Stimulated activated CD8-positive, alpha-beta memory T cell treated with anti-CD3 and anti-CD28 coated beads, Interleukin-12 subunit alpha, Interleukin-12 subunit beta, amount 100 ng/mL, for 24 hours (primary cell): ENCODE measurements around the gene TBC1D1.

Experiments
- DNase-seq: peaks from one replicate; pipeline ENCODE4 v3.0.0-alpha.2; 2020; ENCODE audit errors: extremely low read depth

Gene TBC1D1

DNA sequence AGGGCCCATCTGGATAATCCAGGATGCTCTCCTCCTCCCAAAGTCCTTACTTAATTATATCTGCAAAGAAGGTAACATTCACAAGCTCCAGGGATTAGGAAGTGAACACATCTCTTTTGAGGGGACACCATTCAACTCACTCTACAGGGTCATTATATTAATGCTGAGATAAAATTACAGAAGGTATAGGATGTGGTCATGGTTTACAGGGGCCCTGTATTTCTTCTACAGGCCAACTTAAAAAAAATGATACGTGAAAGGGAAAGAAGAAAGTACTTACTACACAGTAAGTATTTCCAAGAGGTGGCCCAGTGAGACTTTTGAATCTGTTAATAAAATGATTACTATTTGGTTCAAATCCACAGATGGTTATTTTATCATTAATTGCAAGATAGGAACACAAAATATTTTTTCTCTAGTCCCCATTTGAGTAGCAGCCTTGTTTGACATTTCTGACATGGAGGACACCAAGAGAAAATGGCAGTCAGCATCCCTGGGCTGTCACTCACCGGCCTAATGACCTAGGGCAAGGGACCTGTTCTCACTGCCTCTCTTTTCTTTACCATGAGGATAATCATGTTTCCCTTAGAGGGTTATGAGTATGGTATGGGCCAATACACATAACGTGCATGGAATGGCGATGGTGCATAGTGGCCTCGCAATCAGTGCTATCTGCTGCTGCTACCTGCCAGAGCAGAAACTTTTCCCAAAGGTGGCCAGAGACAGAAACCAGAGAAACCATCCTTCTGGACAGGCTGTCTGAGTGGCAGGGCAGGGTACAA is 209.8 kb downstream of the TBC1D1 start:
- no peak for DNase-seq

DNA sequence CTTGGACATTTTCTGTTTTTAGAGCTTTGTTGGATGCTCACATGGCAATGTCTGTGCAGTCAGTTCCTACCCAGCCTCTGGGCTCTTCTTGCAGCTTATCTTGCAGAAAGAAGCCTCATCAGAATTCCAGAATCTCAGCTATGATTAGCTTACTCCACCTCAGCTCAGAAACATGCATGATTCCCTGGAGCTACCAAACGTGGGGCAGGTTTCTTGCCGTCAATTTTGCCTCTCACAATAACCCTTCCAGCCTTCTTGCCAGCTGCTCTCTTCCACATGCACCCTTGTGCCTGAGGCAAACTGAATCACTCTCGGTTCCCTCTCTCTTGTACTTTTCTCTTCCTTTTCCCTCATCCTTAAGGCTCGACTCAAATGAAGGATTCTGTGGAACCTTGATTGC is 210.7 kb downstream of the TBC1D1 start:
- DNase-seq = no peak

DNA sequence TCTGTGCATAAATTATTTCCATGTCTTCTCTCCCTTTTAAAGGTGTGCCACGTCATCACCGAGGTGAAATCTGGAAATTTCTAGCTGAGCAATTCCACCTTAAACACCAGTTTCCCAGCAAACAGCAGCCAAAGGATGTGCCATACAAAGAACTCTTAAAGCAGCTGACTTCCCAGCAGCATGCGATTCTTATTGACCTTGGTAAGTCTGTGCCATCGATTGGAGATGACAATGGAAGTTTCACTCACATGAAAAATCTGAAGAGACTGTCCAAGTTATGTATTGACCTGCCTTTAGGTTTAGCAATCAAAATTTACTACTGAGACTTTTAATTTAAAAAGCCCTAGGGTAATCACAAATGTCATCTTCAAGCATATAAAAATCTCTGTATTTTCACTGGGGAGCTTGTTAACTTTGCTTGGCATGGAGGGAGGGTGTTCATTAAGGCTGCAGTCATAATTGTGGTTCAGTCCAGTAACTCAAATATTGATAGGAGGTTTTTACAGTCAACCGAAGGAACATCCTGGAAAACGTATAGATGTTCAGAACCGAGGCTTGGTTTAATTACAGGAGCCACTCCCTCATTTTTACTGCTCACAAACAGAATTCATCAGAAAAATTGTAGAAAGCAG is 212.2 kb downstream of the TBC1D1 start:
- DNase-seq = no peak

DNA sequence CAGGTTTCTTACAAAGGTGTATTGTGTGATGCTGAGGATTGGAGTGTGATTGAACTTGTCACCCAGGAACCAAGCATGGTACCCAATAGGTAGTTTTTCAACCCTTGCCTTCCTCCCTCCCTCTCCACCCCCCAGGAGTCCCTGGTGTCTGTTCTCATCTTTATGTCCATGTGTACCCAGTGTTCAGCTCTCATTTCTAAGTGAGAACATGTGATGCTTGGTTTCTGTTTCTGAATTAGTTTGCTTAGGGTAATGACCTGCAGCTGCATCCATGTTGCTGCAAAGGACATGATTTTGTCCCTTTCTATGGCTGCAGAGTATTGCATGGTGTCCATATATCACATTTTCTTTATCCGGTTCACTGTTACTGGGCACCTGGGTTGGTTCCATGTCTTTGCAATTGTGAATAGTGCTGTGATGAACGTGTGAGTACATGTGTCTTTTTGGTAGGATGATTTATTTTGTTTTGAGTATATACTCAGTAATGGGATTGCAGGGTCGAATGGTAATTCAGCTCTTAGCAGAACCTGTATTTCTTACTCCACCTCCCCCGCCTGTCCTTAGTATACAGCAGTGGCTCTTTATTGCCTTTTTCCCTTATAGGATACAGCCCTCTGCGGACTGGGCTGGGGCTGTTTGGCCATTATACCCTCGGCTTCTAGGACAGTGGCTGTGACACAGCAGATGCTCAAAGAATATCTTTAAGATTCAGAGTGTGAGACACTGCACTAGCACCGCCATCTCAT is 214.8 kb downstream of the TBC1D1 start:
- no peak for DNase-seq

DNA sequence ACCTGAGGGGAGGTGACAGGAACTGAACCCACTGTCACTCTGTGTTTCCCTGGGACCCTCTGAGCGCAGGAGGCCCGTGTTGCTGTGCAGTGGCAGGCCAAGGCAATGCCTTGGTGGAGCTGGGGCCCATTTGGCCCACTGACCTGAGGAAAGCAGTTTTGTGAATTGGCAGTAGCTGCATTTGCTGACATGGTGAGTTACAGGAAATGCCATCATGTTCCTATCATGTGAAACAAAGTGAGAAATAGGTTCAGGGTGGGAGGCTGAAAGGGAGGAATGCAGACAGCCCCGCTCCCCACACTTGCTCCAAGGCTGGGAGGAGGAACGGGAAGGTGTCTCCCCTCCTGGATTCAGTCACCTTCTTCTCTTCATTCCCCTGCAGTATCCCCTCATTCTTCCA is 215.4 kb downstream of the TBC1D1 start:
- no peak for DNase-seq

DNA sequence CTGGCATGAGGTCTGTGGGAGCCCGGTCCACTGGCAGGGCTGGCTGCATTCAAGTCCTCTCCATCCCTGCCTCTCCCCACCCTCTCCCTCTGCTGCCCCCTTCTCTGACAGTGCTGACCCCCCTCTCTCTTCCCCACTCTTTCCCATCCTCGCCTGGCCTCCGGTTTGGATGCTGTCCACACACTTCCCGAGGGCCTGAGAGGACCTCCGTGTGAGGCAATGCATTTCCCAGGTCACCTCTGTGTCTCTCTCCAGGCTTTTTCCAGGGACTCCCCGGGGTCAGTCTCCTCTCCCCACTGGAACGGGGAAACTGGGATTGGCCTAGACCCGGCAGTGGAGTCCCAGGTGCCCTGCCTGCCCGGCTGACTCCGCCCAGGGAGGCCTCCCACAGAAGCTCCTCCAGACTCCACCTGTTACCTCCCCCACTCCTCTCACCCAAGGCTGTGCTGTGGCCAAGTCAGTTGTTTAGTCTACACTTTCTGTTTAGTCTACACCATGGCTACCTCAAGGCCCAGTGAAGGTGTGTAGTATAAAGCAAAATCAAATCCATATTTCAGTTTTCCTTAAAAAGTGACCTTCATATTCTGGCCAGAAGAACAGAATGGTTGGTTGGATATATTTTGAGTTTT is 216.1 kb downstream of the TBC1D1 start:
- DNase-seq = no peak

DNA sequence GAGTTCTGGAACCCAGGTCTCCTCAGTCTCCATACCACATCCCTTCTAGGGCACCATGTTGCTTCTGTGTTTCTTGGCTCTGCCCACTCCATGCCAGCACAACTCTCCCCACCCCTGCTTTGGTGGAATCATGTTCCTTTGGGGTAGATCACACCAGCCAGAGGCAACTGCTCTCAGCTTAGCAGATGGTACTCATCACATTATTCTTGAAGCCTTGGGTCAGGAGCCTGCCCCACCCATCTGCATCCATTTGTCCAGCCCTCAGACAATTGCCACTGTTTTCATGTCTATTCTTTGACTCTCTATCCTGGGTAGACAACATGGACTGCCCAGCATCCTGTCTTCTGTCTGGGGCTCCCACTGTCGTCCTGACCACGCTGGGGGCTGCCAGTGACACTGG is 216.9 kb downstream of the TBC1D1 start:
- DNase-seq = no peak

DNA sequence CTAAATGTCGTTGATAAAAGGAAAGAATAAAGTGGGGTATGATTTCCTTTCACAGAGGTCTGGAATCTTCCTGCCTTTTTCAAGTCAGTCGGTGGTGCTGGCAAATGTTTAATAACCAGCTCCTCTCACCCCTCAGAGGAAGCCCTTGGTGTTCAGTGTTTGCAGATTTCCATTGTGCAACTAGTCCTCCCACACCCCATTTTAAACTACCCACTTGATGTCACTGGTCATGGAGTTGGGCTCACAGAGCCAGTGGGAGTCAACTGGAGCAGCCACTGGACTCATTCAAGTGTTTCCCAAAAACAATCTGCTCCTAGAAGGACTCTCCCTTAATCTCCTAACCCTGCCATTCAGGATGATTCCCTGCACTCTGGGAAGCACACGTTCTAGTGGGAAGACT is 218.5 kb downstream of the TBC1D1 start:
- no peak for DNase-seq

DNA sequence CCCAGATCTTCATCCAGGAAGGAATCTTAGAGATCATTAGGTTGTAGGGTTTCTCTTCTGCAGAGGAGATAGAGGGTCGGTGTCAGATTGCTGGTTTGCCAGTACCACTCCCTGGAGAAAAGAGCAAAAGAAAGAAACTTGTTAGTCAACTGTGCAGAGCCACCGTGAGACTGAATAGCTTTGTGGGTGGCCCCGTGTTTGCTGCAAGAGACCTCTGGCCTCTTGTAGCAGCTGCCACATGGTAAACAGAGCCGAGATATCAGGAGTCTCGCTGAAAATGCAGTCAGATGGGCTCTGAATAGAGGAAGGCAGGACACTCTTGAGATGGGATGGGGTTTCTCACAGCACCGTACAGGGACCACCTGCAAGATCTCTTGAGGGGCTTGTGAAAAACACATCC is 219.0 kb downstream of the TBC1D1 start:
- no peak for DNase-seq

DNA sequence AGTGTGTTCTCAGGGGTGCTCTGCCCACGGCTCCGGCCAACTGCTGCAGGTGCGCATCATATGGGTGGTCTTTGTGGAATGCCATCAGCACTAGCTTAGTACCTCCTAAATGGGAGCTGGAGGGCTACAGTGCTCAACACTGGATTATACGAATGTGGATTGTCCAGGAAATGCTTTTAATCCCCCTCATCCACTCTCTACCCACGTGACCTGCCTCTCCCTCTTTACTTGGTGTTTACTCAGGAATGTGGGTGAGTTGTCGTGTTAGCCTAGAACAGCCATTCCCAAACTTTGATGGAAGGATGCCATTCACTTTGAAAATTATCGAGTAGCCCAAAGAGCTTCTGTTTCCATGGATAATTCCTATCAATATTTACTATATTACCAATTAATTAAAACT is 220.1 kb downstream of the TBC1D1 start:
- DNase-seq = no peak

DNA sequence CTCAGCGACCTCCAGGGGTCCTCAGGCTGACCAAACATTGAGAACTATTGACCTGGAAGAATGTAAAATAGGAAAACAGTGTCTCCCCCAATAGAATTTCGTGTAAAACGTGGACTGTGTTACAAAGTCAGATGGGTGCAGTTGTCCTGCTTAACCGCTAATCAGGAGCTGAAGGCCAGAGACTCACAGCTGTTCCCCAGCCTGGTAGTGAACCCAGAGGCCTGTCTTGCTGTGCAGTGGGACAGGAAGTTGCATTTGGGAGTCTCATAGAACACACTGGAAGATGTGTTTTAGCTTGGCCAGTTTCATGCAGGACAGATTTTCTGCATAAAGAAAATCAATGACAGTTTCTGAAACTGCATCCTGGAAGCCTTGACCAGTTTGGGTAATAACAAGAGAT is 220.8 kb downstream of the TBC1D1 start:
- no peak for DNase-seq

DNA sequence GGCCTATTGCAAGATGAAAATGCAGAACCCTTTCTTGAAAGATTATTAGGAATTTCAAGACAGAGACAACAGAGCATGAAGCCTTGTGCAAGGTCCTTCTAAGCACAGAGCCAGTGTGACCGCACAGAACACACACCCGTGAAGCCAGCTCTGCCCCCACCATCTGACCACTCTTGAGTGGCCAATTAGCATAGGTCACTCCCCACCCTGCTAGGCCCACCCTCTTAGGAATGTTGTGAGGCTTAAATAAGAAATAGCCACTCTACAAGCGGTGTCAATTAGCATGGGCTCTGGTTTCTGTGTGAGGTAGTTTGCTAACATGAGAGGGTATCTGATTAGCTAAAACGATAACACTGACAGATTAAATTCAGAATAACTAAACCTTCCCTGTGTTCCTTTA is 222.2 kb downstream of the TBC1D1 start:
- no peak for DNase-seq

DNA sequence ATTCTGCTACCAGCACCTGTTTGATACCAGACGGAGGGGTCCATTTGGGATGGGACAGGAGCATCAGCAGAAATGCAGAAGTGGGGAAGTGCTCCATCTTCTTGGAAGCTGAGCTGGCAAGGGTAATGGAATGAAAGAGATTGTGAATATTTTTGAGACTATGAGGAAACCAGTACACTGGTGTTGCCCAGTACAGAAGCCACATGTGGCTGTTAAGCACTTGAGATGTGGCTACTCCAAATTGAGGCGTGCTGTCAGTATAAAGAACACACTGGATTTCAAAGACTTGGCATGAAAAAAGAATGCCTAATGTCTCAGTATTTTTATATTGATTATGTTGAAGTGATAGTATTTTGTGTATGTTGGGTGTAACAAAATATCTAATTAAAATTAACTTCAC is 222.7 kb downstream of the TBC1D1 start:
- DNase-seq = no peak

DNA sequence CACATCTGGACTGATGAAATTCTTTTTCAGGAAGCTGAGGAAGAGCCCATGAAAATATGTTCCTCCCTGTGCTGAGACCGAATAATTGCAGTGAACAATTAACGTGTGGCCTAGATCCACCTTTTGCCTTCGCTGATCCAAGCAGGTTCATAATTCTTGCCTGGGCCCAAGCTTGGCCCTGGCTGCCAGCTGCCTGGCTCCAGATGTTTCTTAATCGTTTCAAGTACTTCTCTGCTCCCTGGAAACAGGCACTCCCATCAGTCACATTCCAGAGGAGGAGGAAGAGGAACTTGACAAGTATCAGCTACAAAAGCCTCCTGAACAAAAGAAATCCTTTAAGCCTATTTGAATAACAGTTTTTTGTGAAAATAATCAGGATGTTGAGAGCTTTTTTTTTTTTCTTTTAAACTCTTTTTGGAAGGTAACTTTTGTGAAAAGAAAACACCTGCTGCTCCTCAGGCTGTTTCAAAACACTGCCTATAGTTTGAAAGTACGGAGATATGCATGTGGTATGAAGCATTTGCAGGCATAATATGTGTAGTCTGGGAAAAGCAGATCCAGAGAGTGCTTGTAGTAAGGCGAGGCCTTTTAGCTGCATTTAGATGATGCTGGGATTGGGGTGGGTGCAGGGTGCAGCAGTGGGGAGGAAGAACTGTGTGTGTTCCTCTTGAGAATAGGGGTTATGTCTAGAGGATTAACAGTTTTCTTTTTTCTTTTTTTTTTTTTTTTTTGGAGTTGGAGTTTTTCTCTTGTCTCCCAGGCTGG is 223.7 kb downstream of the TBC1D1 start:
- DNase-seq = no peak

DNA sequence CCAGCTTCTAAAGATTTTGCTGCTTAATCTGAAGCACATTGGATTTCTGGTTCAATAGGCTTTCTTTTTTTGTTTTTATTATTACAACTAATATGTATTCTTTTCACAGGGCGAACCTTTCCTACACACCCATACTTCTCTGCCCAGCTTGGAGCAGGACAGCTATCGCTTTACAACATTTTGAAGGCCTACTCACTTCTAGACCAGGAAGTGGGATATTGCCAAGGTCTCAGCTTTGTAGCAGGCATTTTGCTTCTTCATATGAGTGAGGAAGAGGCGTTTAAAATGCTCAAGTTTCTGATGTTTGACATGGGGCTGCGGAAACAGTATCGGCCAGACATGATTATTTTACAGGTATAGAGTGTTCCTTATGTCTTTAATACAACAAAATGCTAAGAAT is 224.7 kb downstream of the TBC1D1 start:
- DNase-seq = no peak

DNA sequence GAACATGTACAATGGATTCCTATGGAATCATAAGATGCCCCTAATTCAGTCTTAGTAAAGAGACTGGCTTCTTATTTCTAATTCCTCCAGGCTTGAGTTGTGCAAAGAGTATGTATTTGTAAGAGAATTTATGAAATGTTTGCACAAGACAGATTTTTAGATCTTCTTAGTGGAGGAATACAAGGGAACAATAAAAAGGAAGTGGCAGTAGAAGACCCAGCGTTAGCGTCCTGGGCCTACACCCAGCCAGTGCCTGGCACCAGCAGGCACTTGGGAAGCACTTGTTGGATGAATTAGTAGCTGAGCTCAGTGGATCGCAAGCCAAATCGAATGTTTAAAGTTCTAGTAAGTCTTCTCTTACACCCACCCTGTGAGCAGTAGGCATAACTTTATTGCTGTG is 226.7 kb downstream of the TBC1D1 start:
- DNase-seq = no peak

DNA sequence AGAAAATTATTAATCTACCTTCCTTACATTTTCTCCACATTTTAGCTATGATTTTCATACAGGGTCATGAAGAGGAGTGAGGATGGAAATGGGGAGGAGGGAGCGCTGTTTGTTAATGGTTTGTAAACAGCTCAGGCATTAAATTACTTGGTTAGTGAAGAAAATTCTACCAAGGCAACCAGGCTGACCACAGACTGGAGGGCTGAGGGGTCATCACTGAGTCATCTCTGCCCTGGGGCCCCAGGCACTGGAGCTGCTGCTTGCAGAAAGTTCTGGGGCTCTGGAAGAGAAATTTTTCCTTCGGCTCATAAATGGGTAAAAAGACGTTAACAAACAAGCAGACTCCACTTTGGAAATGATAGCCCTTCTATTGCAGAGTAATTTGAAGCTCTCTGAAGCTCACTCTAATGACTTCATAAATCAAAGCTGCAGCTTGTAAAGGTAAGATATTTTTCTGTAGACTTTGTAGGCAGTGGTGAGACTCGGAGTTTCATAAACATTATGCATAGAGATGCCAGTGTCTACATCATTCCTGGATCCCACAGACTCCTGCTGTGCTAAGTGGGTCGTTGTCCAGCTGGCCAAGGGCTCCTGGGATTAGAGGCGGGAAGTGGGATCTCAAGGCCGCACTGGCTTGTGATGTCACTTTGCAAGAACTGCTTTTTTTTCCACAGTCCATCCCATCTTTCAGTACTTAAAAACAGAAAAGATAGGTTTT is 228.9 kb downstream of the TBC1D1 start:
- no peak for DNase-seq

DNA sequence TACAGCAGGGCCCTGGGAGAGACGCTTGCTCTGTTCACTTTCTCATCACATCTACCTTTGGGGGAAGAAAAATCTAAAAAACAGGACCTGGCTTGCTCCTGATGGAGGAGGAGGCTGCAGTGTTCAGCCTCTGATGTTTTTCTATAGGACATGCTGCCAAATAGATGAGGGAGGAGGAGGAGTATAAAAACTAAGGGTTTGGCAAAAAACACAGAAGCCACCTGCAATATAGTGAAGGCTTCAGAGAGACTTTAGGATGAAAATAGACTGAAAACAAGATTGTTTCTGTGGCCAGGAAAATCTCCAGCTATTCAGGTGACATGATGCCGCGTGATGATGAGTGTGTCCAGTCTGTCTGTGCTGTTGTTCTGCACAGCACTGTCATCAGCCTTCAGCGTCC is 229.9 kb downstream of the TBC1D1 start:
- no peak for DNase-seq

DNA sequence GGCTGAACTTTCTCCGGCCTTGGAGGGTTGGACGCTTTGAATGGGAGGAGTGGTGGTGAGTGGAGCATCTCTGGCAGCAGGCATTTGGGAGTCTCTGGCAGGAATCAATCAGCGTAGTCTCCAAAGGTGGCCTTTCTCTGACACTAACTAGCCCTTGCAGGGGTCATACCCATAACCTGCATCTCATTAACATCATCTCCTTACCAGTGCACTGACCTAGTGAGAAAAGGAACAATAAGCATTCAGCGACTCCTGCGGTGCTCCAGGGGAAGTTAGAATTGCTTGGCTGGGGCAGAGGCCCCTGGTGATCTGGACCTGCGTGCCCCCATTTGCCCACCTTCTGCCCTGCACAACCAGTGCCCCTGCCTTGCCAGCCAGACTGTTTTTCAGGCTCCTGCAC is 231.2 kb downstream of the TBC1D1 start:
- DNase-seq = no peak

DNA sequence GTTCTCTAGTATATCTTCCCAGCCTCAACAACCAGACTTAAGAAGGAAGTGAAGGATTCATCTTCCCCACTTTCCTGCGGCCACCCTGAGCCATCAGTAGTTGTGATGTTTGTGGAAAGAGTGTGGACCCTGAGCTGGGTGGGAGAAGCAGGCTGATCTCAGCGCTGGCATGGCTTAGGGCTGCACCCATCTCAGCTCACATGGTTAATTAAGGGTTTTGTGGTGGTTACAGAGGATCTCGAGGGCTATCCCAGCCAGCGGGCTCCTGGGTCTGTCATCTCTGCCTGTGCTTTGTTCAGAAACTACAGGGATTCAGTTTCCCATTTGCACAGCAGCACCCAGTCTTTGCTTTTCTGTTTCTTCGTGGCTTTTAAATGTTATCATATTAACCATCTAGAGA is 232.7 kb downstream of the TBC1D1 start:
- DNase-seq = no peak

DNA sequence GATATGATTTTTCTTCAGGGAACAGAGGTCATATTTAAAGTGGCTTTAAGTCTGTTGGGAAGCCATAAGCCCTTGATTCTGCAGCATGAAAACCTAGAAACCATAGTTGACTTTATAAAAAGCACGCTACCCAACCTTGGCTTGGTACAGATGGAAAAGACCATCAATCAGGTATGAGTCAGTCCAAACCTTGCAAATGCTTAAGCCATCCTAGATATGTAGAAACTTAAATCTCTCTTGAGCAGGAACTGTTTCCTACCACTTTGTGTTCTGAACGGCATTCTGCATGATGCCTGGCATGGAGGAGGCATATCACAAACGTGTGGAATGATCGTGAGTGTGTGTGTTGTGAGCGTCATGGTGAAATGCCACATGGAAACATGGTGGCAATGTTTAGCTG is 234.1 kb downstream of the TBC1D1 start:
- DNase-seq = no peak
